A673 (cell line): Measurements from ENCODE around the gene ATP5MC2.

Source experiments
- CTCF ChIP-seq: fragments of 300-800, 200-600 bp; sonication (generic); conservative IDR thresholded peaks from 2 replicates; pipeline ENCODE4 v1.5.1; 2017; ENCODE audit warnings: low read depth, mild to moderate bottlenecking, antibody characterized with exemption, low read length, moderate library complexity, mixed read lengths
- EZH2 ChIP-seq: fragments of 200-600 bp; sonication (generic); IDR thresholded peaks from 2 replicates; pipeline ENCODE4 v1.6.1; 2017; ENCODE audit warnings: borderline replicate concordance, low read depth, mild to moderate bottlenecking, mixed read lengths, antibody characterized with exemption, low read length; ENCODE audit not compliant: poor library complexity, severe bottlenecking

- TF ChIP-seq EZH2 (no peak), CTCF (no peak)
Observed at GRCh38 chr12:53714004-53714403, 38.1 kb upstream of the ATP5MC2 start.
